ENCODE data around the gene PHEX.

DNA sequence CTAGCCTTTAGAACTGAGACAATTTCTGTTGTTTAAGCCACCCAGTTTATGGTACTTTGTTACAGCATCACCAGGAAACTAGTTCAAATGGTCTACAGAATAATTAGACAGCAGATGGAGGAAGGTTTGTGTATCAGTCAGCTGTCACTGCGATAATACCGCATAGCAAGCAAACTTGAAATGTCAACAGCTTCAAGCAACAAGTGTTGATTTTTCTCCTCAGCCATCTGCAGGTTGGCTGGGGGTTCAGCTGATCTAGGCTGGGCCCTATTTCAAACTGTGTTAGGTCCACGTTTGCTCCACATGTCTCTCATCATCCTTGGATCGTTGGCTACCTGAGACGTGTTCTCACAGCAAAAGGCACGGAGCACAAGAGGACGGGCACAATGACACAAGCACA, 19.2 kb upstream of the PHEX start:
- TF ChIP-seq, protein P1, sequence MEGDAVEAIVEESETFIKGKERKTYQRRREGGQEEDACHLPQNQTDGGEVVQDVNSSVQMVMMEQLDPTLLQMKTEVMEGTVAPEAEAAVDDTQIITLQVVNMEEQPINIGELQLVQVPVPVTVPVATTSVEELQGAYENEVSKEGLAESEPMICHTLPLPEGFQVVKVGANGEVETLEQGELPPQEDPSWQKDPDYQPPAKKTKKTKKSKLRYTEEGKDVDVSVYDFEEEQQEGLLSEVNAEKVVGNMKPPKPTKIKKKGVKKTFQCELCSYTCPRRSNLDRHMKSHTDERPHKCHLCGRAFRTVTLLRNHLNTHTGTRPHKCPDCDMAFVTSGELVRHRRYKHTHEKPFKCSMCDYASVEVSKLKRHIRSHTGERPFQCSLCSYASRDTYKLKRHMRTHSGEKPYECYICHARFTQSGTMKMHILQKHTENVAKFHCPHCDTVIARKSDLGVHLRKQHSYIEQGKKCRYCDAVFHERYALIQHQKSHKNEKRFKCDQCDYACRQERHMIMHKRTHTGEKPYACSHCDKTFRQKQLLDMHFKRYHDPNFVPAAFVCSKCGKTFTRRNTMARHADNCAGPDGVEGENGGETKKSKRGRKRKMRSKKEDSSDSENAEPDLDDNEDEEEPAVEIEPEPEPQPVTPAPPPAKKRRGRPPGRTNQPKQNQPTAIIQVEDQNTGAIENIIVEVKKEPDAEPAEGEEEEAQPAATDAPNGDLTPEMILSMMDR (optimal IDR thresholded peaks at IDR 0.05 in 1 of 3, IDR thresholded peaks at IDR 0.05 in 1 of 3, conservative IDR thresholded peaks at IDR 0.05 in 1 of 3; ENCODE audit: extremely low read depth in 1 of 3, insufficient read depth in 2 of 3, low read length in 3 of 3) = no peak
- TF ChIP-seq EZH2 (IDR thresholded peaks at IDR 0.05; ENCODE audit: low read length) = no peak
